HG03066 (cell line): Measurements from ENCODE around the gene SLC25A11.

ENCODE experiments used
- ATAC-seq: cut with Tn5 transposase; IDR thresholded peaks from one replicate; pipeline ENCODE4 v1.9.1; 2021; ENCODE audit warnings: low read depth; ENCODE audit not compliant: unreplicated experiment

SLC25A11 gene

DNA sequence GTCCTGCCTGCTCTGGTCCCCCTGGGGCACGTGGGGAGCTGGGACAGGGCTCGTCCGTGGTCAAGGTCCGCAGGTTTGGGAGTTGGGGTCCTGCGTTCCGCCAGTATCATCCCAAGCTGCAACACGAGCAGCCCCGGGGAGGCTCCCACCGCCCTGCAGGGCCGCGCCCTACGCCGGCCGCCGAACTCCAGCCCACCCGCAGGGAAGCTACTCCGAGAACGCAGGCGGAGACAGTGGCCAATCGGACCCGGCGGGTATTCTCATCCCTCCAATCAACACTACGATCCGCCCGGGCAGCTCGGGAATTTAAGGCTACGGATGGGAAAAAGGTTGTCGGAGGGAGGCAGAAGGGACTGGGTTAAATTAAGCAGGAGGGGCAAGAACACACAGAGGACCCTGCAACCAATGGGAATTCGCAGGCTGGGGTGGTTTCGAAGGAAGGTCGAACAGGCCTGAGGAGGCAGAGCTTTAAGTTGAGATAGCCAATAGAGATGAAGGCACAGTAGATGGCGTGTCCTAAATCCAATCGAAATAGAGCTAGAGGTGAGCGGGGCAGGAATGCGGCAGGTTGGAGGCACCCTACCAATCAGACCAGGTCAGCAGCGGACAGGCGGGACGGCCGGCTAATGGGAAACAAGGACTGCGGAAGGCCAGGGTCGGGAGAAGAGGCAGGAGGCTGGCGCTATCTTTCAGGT, 27.1 kb upstream of the SLC25A11 start:
- ATAC-seq: peak; percentile 85

GRCh38 chr17:4965311-4965986, 25.6 kb upstream of the SLC25A11 start:
- ATAC-seq: no peak

DNA sequence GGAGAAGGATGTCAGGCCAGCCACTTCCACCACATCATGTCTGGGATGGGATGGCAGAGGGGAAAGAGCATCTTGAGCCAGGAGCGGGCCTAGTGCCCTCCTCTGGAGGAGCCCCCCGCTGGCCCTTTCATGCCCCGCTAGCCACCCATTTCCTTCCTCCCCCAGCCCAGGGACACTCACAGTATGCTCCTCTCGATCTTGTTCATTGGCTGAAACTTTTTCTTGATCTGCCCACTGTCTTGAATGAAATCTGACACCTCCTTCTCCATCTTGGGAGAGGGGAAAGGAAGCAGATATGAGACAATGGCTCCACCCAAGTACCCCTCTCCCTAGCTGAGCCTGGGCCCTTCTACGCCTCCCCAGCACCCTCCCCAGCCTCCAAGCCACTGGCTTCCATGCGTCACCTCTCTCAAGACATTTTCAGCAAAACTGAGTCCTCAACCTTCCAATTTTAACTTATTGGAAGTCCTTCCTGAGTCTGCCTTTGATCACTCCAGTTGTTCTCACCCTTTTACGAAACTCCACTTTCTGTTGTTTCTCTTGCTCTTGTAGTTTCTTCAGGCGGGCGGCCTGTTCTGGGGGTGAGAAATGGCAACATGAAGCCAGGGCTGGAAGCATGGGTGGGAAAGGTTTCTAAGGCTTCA, 20.6 kb upstream of the SLC25A11 start:
- ATAC-seq: no peak

DNA sequence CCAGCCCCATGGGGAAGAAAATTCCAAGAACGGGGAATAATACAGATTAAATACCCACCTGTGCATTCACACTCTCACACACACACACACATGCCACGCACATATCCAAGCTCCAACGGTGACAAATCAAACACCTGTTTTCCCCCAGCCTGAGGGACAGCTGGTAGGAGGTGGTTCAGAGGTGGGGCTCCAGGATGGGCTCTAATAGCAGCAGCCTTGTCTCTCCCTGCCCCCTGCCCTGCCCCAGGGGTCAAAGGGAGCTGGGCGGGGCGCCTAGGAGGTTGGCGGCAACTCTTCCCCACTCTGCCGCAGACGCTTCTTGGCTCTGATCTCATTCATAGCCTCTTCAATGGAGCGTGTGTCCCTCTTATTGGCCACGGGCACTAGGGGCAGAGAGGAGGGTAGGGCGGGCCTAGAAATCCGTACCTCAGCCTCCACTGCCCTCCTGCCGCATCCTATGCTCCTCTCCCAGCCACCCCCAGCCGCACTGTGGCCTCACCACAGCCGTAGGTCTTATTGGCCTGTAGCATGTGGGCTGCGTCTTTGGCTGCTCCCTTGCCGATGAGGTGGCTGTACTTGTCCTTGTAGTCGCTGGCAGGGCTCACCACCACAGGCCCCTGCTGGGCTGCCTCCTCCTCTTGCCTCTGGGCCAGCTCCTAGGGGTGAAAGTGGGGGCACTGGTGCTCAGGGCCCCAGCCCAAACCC, 19.6 kb upstream of the SLC25A11 start:
- ATAC-seq: no peak

GRCh38 chr17:4958102-4958501, 18.3 kb upstream of the SLC25A11 start:
- no peak for ATAC-seq

- no peak for ATAC-seq
Observed at GRCh38 chr17:4956493-4957061, 16.7 kb upstream of the SLC25A11 start.

DNA sequence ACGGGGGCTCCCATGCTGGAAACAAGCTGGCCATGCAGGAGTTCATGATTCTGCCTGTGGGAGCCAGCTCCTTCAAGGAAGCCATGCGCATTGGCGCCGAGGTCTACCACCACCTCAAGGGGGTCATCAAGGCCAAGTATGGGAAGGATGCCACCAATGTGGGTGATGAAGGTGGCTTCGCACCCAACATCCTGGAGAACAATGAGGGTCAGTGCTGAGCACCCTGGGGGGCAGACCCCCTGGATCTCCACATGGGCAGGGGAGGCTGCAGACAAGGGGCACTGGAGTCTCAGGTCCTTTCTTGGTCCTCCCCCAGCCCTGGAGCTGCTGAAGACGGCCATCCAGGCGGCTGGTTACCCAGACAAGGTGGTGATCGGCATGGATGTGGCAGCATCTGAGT, 15.2 kb upstream of the SLC25A11 start:
- ATAC-seq: no peak

- no peak for ATAC-seq
Observed at GRCh38 chr17:4953451-4953961, 13.7 kb upstream of the SLC25A11 start.

DNA sequence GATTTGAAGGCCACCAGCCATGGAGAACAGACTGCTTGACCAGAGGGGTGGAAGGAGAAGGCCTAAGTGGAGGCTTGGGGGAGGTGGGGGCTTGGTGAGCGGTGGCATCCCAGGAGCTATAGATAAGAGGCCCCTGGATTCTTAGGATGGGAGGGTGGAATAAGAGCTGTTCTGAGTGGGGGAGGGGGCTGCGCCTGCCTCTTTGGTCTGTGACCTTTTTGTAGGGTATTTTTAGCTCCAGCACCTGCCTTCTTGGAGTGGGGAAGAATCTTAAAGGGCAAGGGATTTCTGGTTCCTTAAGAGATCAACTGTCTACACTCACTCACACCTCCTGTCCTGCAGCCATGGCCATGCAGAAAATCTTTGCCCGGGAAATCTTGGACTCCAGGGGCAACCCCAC, 11.6 kb upstream of the SLC25A11 start:
- ATAC-seq: no peak

GRCh38 chr17:4950746-4951204, 10.9 kb upstream of the SLC25A11 start, which contains the start of gene ENO3:
Gene ENO3, plus strand, starts transcription at chr17:4951119. Its CDS starts 711 bp downstream, at chr17:4951830.
- no peak for ATAC-seq

- ATAC-seq: no peak
Observed at GRCh38 chr17:4950075-4950745, 10.4 kb upstream of the SLC25A11 start.

DNA sequence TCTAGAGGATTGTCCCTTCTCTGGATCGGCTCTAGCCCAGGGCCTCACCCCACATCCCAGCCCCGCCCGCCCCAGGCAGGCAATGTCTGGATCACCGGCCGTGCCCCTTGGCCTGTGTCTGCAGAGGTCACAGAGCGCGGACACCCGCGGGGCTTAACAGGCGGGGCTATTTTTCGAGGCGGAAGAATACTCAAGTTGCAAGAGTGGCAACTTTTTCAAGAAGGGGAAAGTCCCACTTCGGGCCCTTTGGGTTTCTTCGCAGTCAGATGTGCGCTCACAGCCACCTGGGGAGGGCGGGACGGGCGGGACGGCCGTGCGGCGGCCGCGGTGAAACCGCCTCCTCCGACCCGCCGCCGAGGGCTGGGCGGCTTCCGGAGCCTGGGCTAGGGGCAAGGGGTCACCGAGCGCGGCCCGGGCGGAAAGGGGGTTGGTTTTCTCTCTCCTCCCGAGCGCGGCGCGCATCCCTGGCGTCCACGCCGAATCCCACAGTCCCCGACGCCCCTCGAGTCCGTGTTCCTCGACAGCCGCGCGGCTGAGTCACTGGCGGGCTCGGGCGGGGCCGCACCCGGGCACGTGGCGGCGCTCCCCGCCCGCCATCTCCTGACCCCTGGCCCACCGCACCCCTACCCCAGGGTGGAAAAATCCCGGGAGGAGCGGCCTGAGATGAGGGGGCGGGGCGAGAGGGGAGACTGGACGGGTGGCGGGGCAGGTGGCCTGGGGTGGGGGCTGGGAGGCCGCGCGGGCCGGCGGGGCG, 9.7 kb upstream of the SLC25A11 start:
- ATAC-seq: no peak

GRCh38 chr17:4948931-4949320, 9.1 kb upstream of the SLC25A11 start:
- no peak for ATAC-seq

GRCh38 chr17:4948166-4948930, 8.5 kb upstream of the SLC25A11 start, which contains the start of gene PFN1:
Gene PFN1, minus strand, starts transcription at chr17:4948530. Its CDS starts 136 bp downstream, at chr17:4948394.
- ATAC-seq: no peak

DNA sequence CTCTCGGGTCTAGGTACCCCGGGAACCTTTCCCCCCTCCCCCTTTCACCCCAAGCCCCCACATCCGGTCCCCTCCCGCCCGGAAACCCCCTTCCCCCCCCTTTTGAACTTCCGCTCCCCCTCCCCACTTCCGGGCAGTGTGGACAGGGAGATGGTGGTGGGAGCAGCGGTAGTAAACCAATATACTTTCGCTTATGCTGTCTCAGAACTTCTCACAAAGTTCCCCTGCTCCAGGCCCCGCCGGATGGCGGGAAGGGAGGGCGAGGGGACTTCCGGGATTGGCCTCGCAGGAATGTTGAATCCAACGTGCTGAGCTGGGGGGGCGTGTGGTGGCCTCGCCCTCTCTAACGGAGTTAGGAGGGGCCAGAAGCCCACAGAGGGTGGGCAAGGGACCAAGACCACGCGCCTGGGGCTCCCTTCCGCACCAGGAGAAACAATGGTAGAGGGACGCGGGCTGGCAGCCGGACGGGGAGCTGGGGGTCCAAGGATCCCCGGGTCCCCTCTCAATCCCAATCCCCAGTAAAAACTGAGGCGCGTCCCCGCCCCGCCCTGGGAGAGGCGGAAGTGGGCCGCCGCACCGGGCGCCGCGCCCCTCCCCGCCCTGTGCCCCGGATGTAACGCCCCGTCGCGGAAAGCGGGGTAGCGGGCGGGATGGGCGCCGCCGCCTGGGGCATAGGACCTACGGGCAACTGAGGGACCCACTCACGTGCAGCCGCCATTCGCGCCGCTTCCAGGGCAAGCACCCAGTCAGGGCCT, 7.7 kb upstream of the SLC25A11 start:
- no peak for ATAC-seq

GRCh38 chr17:4947010-4947410, 7.2 kb upstream of the SLC25A11 start:
- no peak for ATAC-seq

GRCh38 chr17:4946312-4946976, 6.6 kb upstream of the SLC25A11 start:
- ATAC-seq: no peak
